H1 (cell line): ENCODE results near the gene AGPAT3.

ENCODE experiments used
- EGR1 ChIP-seq: IDR thresholded peaks from 2 replicates; pipeline ENCODE4 v1.6.1; 2011; ENCODE audit warnings: low read depth, low read length, borderline replicate concordance
- POLR2A ChIP-seq, 2 experiments: IDR thresholded peaks; 1 replicate in 1 of 2; 2 replicates in 1 of 2; pipeline ENCODE4 v1.6.1; 2011; ENCODE audit warnings: low read depth in 2 of 2, low read length in 2 of 2, mild to moderate bottlenecking in 2 of 2; ENCODE audit errors: control extremely low read depth in 1 of 2
- POLR2AphosphoS5 ChIP-seq: IDR thresholded peaks from 2 replicates; pipeline ENCODE4 v1.6.1; 2011; ENCODE audit warnings: low read depth, low read length
- TAF7 ChIP-seq: optimal IDR thresholded peaks from 2 replicates; pipeline ENCODE3; 2011; ENCODE audit warnings: low read depth, mild to moderate bottlenecking, inconsistent platforms, low read length, moderate library complexity, borderline replicate concordance
- TF ChIP-seq, protein P1 (sequence below), 3 experiments: IDR thresholded peaks; 1 replicate in 2 of 3; 2 replicates in 1 of 3; pipeline versions ENCODE4 v1.5.1 to v1.6.1; 2011; ENCODE audit warnings: low read length in 3 of 3, mild to moderate bottlenecking in 3 of 3, inconsistent platforms in 2 of 3, low read depth in 1 of 3, moderate library complexity in 1 of 3; ENCODE audit not compliant: insufficient read depth in 1 of 3; ENCODE audit errors: control extremely low read depth in 1 of 3

DNA sequence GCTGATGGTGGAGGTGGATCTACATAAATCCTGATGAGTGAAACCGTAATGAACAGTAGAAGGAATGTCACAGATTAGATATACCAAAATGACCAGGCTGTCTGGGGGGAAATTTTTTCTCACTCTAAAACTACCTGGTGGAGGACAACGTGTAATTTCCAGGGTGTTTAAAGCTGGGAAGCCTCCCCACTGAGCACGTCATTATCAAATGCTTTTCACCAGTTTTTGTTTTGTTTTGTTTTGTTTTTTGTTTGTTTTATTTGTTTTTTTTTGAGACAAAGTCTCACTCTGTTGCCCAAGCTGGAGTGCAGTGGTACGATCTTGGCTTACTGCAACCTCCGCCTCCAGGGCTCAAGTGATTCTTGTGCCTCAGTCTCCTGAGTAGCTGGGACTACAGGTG is 11.6 kb downstream of the AGPAT3 start:
- TF ChIP-seq POLR2A (IDR thresholded peaks at IDR 0.05; ENCODE audit: control extremely low read depth in 1 of 2, low read depth in 2 of 2, low read length in 2 of 2) (no peak), POLR2AphosphoS5 (no peak), EGR1 (no peak), TAF7 (no peak)
- TF ChIP-seq, protein P1, sequence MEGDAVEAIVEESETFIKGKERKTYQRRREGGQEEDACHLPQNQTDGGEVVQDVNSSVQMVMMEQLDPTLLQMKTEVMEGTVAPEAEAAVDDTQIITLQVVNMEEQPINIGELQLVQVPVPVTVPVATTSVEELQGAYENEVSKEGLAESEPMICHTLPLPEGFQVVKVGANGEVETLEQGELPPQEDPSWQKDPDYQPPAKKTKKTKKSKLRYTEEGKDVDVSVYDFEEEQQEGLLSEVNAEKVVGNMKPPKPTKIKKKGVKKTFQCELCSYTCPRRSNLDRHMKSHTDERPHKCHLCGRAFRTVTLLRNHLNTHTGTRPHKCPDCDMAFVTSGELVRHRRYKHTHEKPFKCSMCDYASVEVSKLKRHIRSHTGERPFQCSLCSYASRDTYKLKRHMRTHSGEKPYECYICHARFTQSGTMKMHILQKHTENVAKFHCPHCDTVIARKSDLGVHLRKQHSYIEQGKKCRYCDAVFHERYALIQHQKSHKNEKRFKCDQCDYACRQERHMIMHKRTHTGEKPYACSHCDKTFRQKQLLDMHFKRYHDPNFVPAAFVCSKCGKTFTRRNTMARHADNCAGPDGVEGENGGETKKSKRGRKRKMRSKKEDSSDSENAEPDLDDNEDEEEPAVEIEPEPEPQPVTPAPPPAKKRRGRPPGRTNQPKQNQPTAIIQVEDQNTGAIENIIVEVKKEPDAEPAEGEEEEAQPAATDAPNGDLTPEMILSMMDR (IDR thresholded peaks at IDR 0.05; ENCODE audit: control extremely low read depth in 1 of 3, insufficient read depth in 1 of 3, low read depth in 1 of 3, low read length in 3 of 3): no peak
